HCT116 (cell line): ENCODE results near the gene TTLL11. TPM values are rescaled to one million over a fixed set of nuclear protein-coding genes. Genes with fewer than 3 reads are reported as not detected.
A peak's percentile ranks its signal among the peaks of the same experiment; 100 is the strongest.

Experiments used
- ATAC-seq: fragments of 200-7000 bp; cut with Tn5 transposase; 2 replicates; pipeline ENCODE4 v1.9.1; 2020; ENCODE audit warnings: mild to moderate bottlenecking, moderate library complexity
- BruUV-seq: library from RNA; stranded (reverse); fragments of 400-500 nt; replicated peaks from 2 replicates; lab custom pipeline; 2021; lab: Mats Ljungman, UMichigan
- CTCF ChIA-PET: fragments of 300-600 bp; sonication (Branson Sonifier 250); formaldehyde crosslinking; loops from one replicate; lab custom pipeline; 2021; ENCODE audit warnings: antibody characterized with exemption; lab: Charles Lee
- POLR2A ChIA-PET: fragments of 300-600, 350-600 bp; sonication (Branson Sonifier 250); formaldehyde crosslinking; loops from one replicate; lab custom pipeline; 2021; ENCODE audit warnings: antibody characterized with exemption; lab: Charles Lee
- RAD21 ChIA-PET, 2 experiments: fragments of 300-600 bp; sonication (Branson Sonifier 250); formaldehyde crosslinking; loops; one replicate each; lab custom pipeline; 2023; ENCODE audit warnings: low total read pairs in 2 of 2; ENCODE audit not compliant: uncharacterized antibody in 2 of 2, unreplicated experiment in 2 of 2, low non-redundant PET in 1 of 2; lab: Charles Lee
- DNase-seq: peaks from one replicate; pipeline ENCODE4 v3.0.0-alpha.2; 2010; ENCODE audit warnings: low read depth, low spot score
- H2AFZ ChIP-seq: fragments of 200-600 bp; shearing (Covaris generic), sonication (generic); 2 replicates; pipeline ENCODE4 v1.6.1; 2017; ENCODE audit warnings: low read depth, mixed run types, mixed read lengths, antibody characterized with exemption, low read length; ENCODE audit not compliant: poor library complexity, severe bottlenecking
- H3K27ac ChIP-seq: 2 replicates; pipeline ENCODE4 v1.5.1; 2012; ENCODE audit warnings: low read depth, low read length
- H3K27me3 ChIP-seq: fragments of 200-600 bp; sonication (generic); 2 replicates; pipeline ENCODE4 v1.6.1; 2016; ENCODE audit warnings: mixed run types, low read length, mixed read lengths; ENCODE audit not compliant: insufficient read depth
- H3K36me3 ChIP-seq, 2 experiments: fragments of 200-500 bp in 1 of 2; fragments of 200-600 bp in 1 of 2; sonication (Bioruptor generic) in 1 of 2; sonication (generic) in 1 of 2; 2 replicates each; pipeline versions ENCODE4 v1.5.1 to v1.6.1; 2014 to 2016; ENCODE audit warnings: low read length in 2 of 2, inconsistent platforms in 1 of 2, mixed read lengths in 1 of 2, mixed run types in 1 of 2; ENCODE audit not compliant: insufficient read depth in 2 of 2, control insufficient read depth in 1 of 2
- H3K4me1 ChIP-seq, 2 experiments: fragments of 200-600 bp in 1 of 2; sonication (generic) in 1 of 2; 2 replicates each; pipeline versions ENCODE4 v1.5.1 to v1.6.1; 2012 to 2017; ENCODE audit warnings: low read length in 2 of 2, inconsistent platforms in 1 of 2, mild to moderate bottlenecking in 1 of 2, mixed read lengths in 1 of 2, mixed run types in 1 of 2, moderate library complexity in 1 of 2; ENCODE audit not compliant: insufficient read depth in 2 of 2, control insufficient read depth in 1 of 2
- H3K4me2 ChIP-seq: fragments of 200-600 bp; sonication (generic); 2 replicates; pipeline ENCODE4 v1.6.1; 2017; ENCODE audit warnings: mixed run types, low read length, mixed read lengths
- H3K4me3 ChIP-seq, 2 experiments: fragments of 200-600 bp in 1 of 2; sonication (generic) in 1 of 2; replicated peaks in 1 of 2; 2 replicates each; pipeline ENCODE4 v1.5.1; 2011 to 2016; ENCODE audit warnings: low read length in 2 of 2, control low read depth in 1 of 2, low read depth in 1 of 2, mild to moderate bottlenecking in 1 of 2, mixed read lengths in 1 of 2, mixed run types in 1 of 2
- H3K79me2 ChIP-seq: fragments of 200-600 bp; sonication (generic); 2 replicates; pipeline ENCODE4 v1.6.1; 2017; ENCODE audit warnings: mild to moderate bottlenecking, mixed run types, low read length, moderate library complexity, mixed read lengths; ENCODE audit not compliant: insufficient read depth
- H3K9ac ChIP-seq: fragments of 200-600 bp; sonication (generic); 2 replicates; pipeline ENCODE4 v1.6.1; 2016; ENCODE audit warnings: low read length, mixed read lengths
- H3K9me2 ChIP-seq: fragments of 200-600 bp; sonication (generic), shearing (Covaris generic); 2 replicates; pipeline ENCODE4 v1.6.1; 2017; ENCODE audit warnings: mixed run types, mild to moderate bottlenecking, moderate library complexity; ENCODE audit not compliant: insufficient read depth
- H3K9me3 ChIP-seq, 2 experiments: fragments of 200-500 bp in 1 of 2; fragments of 200-600 bp in 1 of 2; sonication (Bioruptor generic) in 1 of 2; sonication (generic) in 1 of 2; 2 replicates each; pipeline ENCODE4 v1.6.1; 2014 to 2017; ENCODE audit warnings: low read length in 2 of 2, mixed read lengths in 2 of 2, inconsistent platforms in 1 of 2, low read depth in 1 of 2, mild to moderate bottlenecking in 1 of 2, mixed run types in 1 of 2, moderate library complexity in 1 of 2; ENCODE audit not compliant: control insufficient read depth in 1 of 2, insufficient read depth in 1 of 2
- H4K20me1 ChIP-seq: fragments of 200-600 bp; sonication (generic), shearing (Covaris generic); 2 replicates; pipeline ENCODE4 v1.6.1; 2017; ENCODE audit warnings: mixed run types, mild to moderate bottlenecking, moderate library complexity; ENCODE audit not compliant: insufficient read depth
- CBX3 ChIP-seq: IDR thresholded peaks from 2 replicates; pipeline ENCODE4 v1.6.1; 2012; ENCODE audit warnings: low read depth
- CEBPB ChIP-seq: IDR thresholded peaks from 2 replicates; pipeline ENCODE4 v1.6.1; 2012; ENCODE audit warnings: low read depth
- ELF1 ChIP-seq: IDR thresholded peaks from 2 replicates; pipeline ENCODE4 v1.6.1; 2012; ENCODE audit warnings: low read depth, borderline replicate concordance
- EZH2phosphoT487 ChIP-seq: fragments of 200-600 bp; IDR thresholded peaks from 2 replicates; pipeline ENCODE4 v1.6.1; 2018; ENCODE audit warnings: antibody characterized with exemption, borderline replicate concordance
- FOSL1 ChIP-seq: IDR thresholded peaks from 2 replicates; pipeline ENCODE4 v1.6.1; 2012; ENCODE audit warnings: low read depth
- POLR2A ChIP-seq: IDR thresholded peaks from 2 replicates; pipeline ENCODE4 v1.7.0; 2011; ENCODE audit warnings: borderline replicate concordance; ENCODE audit not compliant: insufficient read depth, insufficient read length; ENCODE audit errors: extremely low read depth
- RAD21 ChIP-seq: IDR thresholded peaks from 2 replicates; pipeline ENCODE4 v1.6.1; 2012; ENCODE audit warnings: low read depth, mild to moderate bottlenecking
- SIN3A ChIP-seq: IDR thresholded peaks from 2 replicates; pipeline ENCODE4 v1.6.1; 2012; ENCODE audit warnings: low read depth
- SP1 ChIP-seq: IDR thresholded peaks from 2 replicates; pipeline ENCODE4 v1.6.1; 2012; ENCODE audit warnings: low read depth
- SRF ChIP-seq: IDR thresholded peaks from 2 replicates; pipeline ENCODE4 v1.6.1; 2012; ENCODE audit warnings: low read depth
- TCF7L2 ChIP-seq: IDR thresholded peaks from 2 replicates; pipeline ENCODE4 v1.7.0; 2011; ENCODE audit warnings: borderline replicate concordance, inconsistent platforms; ENCODE audit not compliant: insufficient read depth, insufficient read length; ENCODE audit errors: extremely low read depth
- YY1 ChIP-seq: IDR thresholded peaks from 2 replicates; pipeline ENCODE4 v1.6.1; 2011; ENCODE audit warnings: low read length, low read depth, moderate library complexity, mild to moderate bottlenecking; ENCODE audit not compliant: insufficient replicate concordance; ENCODE audit errors: extremely low read depth
- intact Hi-C: fragments of 100-400 bp; cut with micrococcal nuclease; formaldehyde crosslinking; loops from 2 replicates; pipeline ENCODE4 v1.10.0; 2022
- total RNA-seq: library from RNA; stranded (reverse); gene quantifications from one replicate; pipeline ENCODE4 v1.2.1, GENCODE V29; 2021; ENCODE audit not compliant: unreplicated experiment
- TF ChIP-seq, protein P1 (sequence below): IDR thresholded peaks from 2 replicates; pipeline ENCODE4 v1.6.1; 2012; ENCODE audit warnings: low read depth
- TF ChIP-seq, protein P2 (sequence below), 3 experiments: fragments of 200-600 bp in 1 of 3; sonication (generic) in 1 of 3; IDR thresholded peaks in 2 of 3; conservative IDR thresholded peaks in 1 of 3; 2 replicates each; pipeline ENCODE4 v1.5.1; 2012 to 2017; ENCODE audit warnings: low read depth in 2 of 3, low read length in 2 of 3, antibody characterized with exemption in 1 of 3, borderline replicate concordance in 1 of 3, control low read depth in 1 of 3, mild to moderate bottlenecking in 1 of 3, mixed read lengths in 1 of 3, mixed run types in 1 of 3, moderate library complexity in 1 of 3; ENCODE audit not compliant: insufficient read depth in 1 of 3

The TTLL11 gene
- total RNA-seq, 1 experiment from 2014 or later: 2.2 TPM

GRCh38 chr9:121975801-121976277, 117.3 kb downstream of the TTLL11 start:
- no peaks in the 10 kb centered on the region for H3K36me3 ChIP-seq
- DNase-seq: peak; percentile 43
- RAD21 ChIA-PET: interaction anchor here in 1 of 2 experiments (1.1 kb wide), 1 partner anchor 22 kb away, joined by 3 read pairs; no protein-coding TSS in a partner anchor
- H3K9ac ChIP-seq: no peak overlapping the region
- H3K4me3 ChIP-seq: no peak overlapping the region
- H3K9me3 ChIP-seq: no peaks in the 10 kb centered on the region
- intact Hi-C loops: no loop called here
- TF ChIP-seq ELF1 (no peak), SP1 (peak; percentile 59), SIN3A (no peak), FOSL1 (no peak), YY1 (no peak), EZH2phosphoT487 (no peak), SRF (no peak), RAD21 (no peak), POLR2A (no peak), TCF7L2 (no peak), CEBPB (no peak), CBX3 (peak; percentile 55)
- TF ChIP-seq, protein P1, sequence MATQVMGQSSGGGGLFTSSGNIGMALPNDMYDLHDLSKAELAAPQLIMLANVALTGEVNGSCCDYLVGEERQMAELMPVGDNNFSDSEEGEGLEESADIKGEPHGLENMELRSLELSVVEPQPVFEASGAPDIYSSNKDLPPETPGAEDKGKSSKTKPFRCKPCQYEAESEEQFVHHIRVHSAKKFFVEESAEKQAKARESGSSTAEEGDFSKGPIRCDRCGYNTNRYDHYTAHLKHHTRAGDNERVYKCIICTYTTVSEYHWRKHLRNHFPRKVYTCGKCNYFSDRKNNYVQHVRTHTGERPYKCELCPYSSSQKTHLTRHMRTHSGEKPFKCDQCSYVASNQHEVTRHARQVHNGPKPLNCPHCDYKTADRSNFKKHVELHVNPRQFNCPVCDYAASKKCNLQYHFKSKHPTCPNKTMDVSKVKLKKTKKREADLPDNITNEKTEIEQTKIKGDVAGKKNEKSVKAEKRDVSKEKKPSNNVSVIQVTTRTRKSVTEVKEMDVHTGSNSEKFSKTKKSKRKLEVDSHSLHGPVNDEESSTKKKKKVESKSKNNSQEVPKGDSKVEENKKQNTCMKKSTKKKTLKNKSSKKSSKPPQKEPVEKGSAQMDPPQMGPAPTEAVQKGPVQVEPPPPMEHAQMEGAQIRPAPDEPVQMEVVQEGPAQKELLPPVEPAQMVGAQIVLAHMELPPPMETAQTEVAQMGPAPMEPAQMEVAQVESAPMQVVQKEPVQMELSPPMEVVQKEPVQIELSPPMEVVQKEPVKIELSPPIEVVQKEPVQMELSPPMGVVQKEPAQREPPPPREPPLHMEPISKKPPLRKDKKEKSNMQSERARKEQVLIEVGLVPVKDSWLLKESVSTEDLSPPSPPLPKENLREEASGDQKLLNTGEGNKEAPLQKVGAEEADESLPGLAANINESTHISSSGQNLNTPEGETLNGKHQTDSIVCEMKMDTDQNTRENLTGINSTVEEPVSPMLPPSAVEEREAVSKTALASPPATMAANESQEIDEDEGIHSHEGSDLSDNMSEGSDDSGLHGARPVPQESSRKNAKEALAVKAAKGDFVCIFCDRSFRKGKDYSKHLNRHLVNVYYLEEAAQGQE: no peak
- TF ChIP-seq, protein P2, sequence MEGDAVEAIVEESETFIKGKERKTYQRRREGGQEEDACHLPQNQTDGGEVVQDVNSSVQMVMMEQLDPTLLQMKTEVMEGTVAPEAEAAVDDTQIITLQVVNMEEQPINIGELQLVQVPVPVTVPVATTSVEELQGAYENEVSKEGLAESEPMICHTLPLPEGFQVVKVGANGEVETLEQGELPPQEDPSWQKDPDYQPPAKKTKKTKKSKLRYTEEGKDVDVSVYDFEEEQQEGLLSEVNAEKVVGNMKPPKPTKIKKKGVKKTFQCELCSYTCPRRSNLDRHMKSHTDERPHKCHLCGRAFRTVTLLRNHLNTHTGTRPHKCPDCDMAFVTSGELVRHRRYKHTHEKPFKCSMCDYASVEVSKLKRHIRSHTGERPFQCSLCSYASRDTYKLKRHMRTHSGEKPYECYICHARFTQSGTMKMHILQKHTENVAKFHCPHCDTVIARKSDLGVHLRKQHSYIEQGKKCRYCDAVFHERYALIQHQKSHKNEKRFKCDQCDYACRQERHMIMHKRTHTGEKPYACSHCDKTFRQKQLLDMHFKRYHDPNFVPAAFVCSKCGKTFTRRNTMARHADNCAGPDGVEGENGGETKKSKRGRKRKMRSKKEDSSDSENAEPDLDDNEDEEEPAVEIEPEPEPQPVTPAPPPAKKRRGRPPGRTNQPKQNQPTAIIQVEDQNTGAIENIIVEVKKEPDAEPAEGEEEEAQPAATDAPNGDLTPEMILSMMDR (IDR thresholded peaks at IDR 0.05 in 2 of 3, conservative IDR thresholded peaks at IDR 0.05 in 1 of 3; ENCODE audit: borderline replicate concordance in 1 of 3, insufficient read depth in 1 of 3, low read depth in 2 of 3, low read length in 2 of 3): no peak
- TF ChIP-seq, all 23 proteins: peak for 2
- peak overlapping the region; percentile 48 for H3K4me2 ChIP-seq
- ATAC-seq: no peak
- ChIA-PET POLR2A (interaction anchor here (1.1 kb wide), 1 partner anchor 8 kb away, joined by 3 read pairs; no protein-coding TSS in a partner anchor), CTCF (interaction anchor here (1.2 kb wide), 1 partner anchor 289 kb away, joined by 4 read pairs; no protein-coding TSS in a partner anchor)
- H2AFZ ChIP-seq: no peak overlapping the region
- no peaks in the 10 kb centered on the region for H3K79me2 ChIP-seq
- no peaks in the 10 kb centered on the region for H4K20me1 ChIP-seq
- no peak overlapping the region for H3K27ac ChIP-seq
- H3K4me1 ChIP-seq: peaks cover 3 to 39% of the 10 kb centered on the region in 2 experiments
- H3K27me3 ChIP-seq: no peaks in the 10 kb centered on the region
- BruUV-seq: no TSS peak
- H3K9me2 ChIP-seq: no peaks in the 10 kb centered on the region
